Astrocyte of the spinal cord (primary cell): ENCODE data around the gene UBXN7.
"Not testable (repeated sequence)": the region's sequence is repeated elsewhere in the genome, so short reads cannot be mapped to it uniquely, and the experiment has no call there.

Source experiments
- DNase-seq: peaks from one replicate; pipeline ENCODE4 v3.0.0; 2011; ENCODE audit warnings: low read depth, low spot score
- H3K4me3 ChIP-seq: 2 replicates; pipeline ENCODE4 v1.5.1; 2011; ENCODE audit warnings: low read depth, mild to moderate bottlenecking, low read length, moderate library complexity
- CTCF ChIP-seq: IDR thresholded peaks from 2 replicates; pipeline ENCODE4 v1.5.1; 2012; ENCODE audit warnings: low read depth, mild to moderate bottlenecking, low read length, inconsistent platforms
- in situ Hi-C: cut with HindIII; loops from 2 replicates; pipeline ENCODE4 v1.10.0; 2017; ENCODE audit warnings: low sequenced_read_pairs

The UBXN7 gene

GRCh38 chr3:196432137-196432879, at the start of gene UBXN7:
Gene UBXN7 (minus strand): TSS chr3:196432427. CDS start chr3:196432399, 28 bp downstream.
- no peak for TF ChIP-seq CTCF
- peak; percentile 94 for DNase-seq
- H3K4me3 ChIP-seq, result peak within 1 kb of the TSS; percentile 96
- in situ Hi-C loops, result no loop called here

GRCh38 chr3:196477678-196478077, 45.5 kb upstream of the UBXN7 start:
- no peak for DNase-seq
- no peak overlapping the region for H3K4me3 ChIP-seq
- in situ Hi-C loops, result no loop called here
- no peak for TF ChIP-seq CTCF

- DNase-seq, result no peak
- H3K4me3 ChIP-seq, result no peak overlapping the region
- TF ChIP-seq CTCF, result no peak
- in situ Hi-C loops, result no loop called here
Observed at GRCh38 chr3:196472286-196472685, 40.1 kb upstream of the UBXN7 start.

- H3K4me3 ChIP-seq, result no peak overlapping the region
- in situ Hi-C loops, result no loop called here
- DNase-seq, result no peak
- no peak for TF ChIP-seq CTCF
Observed at GRCh38 chr3:196471551-196471950, 39.3 kb upstream of the UBXN7 start.

GRCh38 chr3:196470182-196470581, 38.0 kb upstream of the UBXN7 start:
- in situ Hi-C loops, DNase-seq: not testable (repeated sequence)

GRCh38 chr3:196463804-196464203, 31.6 kb upstream of the UBXN7 start:
- no peak for TF ChIP-seq CTCF
- H3K4me3 ChIP-seq, result no peak overlapping the region
- no peak for DNase-seq
- in situ Hi-C loops, result no loop called here

More at GRCh38 chr3:196470182-196470581, 38.0 kb upstream of the UBXN7 start:
- H3K4me3 ChIP-seq, result not testable (repeated sequence)

- in situ Hi-C loops, result no loop called here
- TF ChIP-seq CTCF, result no peak
- no peak overlapping the region for H3K4me3 ChIP-seq
- no peak for DNase-seq
Observed at GRCh38 chr3:196463478-196463756, 31.2 kb upstream of the UBXN7 start.

GRCh38 chr3:196462680-196463477, 30.7 kb upstream of the UBXN7 start:
- in situ Hi-C loops, DNase-seq, H3K4me3 ChIP-seq: not testable (repeated sequence)
